Left colon (tissue), 2 donors: Measurements from ENCODE around the gene ZSCAN30. TPM values are rescaled to one million over a fixed set of nuclear protein-coding genes. Genes with fewer than 3 reads are reported as not detected.
"Not testable (repeated sequence)": the region's sequence is repeated elsewhere in the genome, so short reads cannot be mapped to it uniquely, and the experiment has no call there.

Experiments
- ATAC-seq: fragments of 200-7000 bp; cut with Tn5 transposase; one replicate; pipeline ENCODE4 v1.9.1; 2020; ENCODE audit warnings: mild to moderate bottlenecking, moderate library complexity
- DNase-seq, 2 donors: peaks; one replicate each; pipeline ENCODE4 v3.0.0-alpha.2; 2020
- intact Hi-C, 2 donors: fragments of 100-400 bp; cut with DNase I in 1 of 2; cut with micrococcal nuclease in 1 of 2; formaldehyde crosslinking; loops; one replicate each; pipeline versions ENCODE4 v1.11.2 to v1.14.0; 2022; cut with DNase I, micrococcal nuclease
- total RNA-seq, 2 donors: library from RNA; stranded (reverse); fragmentation: NEBNext Ultra II Directional; extraction: Animal tissue kit (Norgen Biotek cat#: 25700); gene quantifications; one replicate each; pipeline ENCODE4 v1.2.1, GENCODE V29; 2021
- donor health status: DM: no; HTN: no; CAD: no.
- donor health status: DM: yes; HTN: yes; CAD: no.

ZSCAN30 gene
- total RNA-seq, 2 donors from 2014 or later = 12.9 to 13.0 TPM

DNA sequence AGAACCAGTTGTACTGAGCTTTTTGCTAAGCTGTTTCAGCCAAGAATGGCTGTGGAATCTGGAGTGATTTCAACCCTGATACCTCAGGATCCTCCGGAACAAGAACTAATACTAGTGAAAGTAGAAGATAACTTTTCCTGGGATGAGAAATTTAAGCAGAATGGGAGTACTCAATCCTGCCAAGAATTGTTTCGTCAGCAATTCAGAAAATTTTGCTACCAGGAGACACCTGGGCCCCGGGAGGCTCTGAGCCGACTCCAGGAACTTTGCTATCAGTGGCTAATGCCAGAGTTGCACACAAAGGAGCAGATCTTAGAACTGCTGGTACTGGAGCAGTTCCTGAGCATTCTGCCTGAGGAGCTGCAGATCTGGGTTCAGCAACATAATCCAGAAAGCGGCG is 47.6 kb downstream of the ZSCAN30 start:
- ATAC-seq (no peak), DNase-seq (no peak)
- intact Hi-C loops = no loop called here

DNA sequence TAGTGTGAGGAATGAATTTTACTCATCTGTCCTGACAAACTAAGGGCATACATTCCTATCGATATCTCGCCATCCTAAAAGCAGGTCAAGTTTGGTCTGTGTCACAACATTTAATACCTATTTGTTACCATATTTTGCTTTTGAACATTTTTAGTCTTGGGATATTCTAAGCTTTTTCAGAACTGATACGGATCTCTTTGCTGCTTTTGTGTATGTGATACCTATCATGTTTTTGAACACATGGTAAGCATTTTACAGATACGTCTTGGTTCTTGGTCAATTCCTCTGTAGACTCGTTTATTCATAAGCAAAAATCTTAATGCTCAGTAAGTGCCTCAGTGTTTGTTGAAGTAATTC is 48.6 kb downstream of the ZSCAN30 start:
- peak; percentile 6 for ATAC-seq
- no peak for DNase-seq
- intact Hi-C loops = no loop called here

DNA sequence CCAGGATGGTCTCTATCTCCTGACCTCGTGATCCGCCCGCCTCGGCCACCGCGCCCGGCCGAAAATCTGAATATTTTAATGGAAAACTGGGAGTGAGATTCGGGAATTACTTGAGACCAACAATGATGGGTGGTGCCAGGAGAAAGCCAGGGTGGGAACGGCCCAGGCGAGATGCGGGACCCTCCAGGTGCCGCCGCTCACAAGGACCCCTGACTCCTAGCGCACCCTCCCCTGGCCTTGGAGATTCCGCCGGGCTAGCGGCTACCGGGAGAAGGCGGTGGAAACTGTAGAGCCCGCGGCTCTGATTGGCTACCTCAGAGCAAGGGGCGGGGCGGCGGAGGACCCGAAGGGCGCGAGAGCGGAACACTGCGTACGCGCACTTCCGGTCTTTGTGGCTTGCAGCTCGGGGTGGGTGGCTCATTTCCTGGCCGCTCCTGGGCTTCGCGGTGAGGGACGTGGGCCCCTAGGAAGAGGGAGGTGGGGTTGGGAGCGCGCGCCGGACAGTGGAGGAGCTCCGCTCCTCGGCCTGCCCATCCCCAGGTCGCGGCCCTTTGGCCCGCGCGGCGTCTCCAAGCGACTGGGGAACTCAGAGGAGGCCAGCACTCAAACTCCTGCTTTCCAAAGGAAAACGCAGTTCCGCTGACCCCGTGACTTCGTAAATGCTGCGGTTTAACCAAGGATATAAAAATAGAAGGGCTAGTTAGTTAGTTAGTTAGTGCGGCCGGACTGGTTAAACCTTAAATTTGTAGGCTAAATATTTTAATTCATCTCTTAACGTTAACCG is 49.2 kb downstream of the ZSCAN30 start, which contains the start of gene ZNF397:
TSS of gene ZNF397 (plus strand) at position 371 of the 784 bp plus-strand sequence. CDS start 1,437 bp downstream, outside the sequence.
- ATAC-seq (peak; percentile 99), DNase-seq (peak; percentile 98 to 99)
- intact Hi-C loops = no loop called here

DNA sequence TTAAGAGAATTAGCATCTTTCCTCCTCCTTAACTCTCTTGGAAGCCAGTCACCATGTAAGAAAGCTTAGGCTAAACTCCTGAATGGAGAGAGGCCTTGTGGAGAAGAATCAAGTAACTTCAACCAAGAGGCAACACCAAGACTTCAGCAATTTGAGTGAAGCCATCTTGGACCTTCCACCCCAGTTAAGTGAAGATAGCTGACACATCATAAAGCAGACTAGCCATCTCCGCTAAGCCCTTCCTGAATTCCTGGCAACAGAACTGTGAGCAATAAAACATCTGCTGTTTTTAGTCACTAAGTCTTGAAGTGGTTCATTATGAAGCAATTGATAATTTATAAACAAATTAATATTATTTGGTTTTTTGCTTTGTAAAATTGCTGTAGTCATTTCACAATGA is 50.7 kb downstream of the ZSCAN30 start:
- ATAC-seq = no peak
- intact Hi-C loops = no loop called here
- no peak for DNase-seq

DNA sequence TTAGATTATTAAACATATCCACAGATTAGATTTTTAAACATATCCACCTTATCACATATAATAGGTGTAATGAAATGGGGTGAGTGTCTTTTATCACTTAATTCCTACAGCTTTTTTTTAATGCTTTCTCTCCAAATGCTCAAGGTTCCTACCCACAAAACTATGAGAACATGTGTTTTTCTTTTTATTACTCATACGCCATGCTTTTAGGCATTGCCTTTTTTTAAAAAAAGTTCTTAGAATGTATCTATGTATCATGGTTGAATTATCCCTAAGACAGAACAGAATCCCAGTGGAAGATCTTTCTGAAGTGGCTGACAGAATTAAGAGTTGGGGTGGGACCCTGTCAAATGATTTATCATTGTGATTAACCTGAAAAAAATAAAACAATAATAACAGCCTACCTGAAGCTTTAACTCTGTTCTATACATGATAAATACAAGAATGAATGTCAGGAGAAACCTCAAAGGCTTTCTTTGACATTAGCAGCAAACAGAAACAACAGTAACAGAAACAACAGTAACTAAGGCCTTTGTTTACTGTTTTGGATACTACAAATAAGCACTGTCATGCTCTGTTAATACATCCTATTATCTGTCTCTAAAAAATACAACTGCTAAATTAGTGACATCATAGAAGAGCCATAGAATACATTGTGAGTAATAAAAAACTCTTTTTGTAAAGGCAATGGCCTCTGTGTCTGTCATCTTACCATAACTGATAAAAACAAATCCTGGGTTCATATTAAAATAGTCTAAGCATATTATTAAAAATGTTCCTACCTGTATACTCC is 53.3 kb downstream of the ZSCAN30 start:
- ATAC-seq (no peak), DNase-seq (no peak)
- intact Hi-C loops = no loop called here

DNA sequence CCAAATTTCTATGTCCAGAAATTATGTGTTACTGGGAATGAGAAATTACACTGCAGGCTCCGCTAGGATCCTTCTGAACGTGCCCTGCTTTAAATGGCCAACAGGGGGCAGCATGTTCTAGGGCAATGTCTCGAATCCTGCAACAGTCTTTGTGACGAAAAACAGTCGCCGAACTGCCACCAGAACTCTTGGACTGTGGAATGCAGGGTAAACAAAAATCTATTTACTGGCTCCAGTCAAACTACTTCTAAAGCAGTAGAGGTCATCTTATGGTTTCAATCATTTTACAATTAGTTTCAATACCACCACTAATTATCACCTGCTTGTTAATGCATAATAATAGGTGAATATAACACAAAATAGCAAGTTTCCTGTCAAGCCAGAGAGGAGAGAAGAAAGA is 59.0 kb downstream of the ZSCAN30 start:
- DNase-seq (peak; percentile 74 to 84), ATAC-seq (peak; percentile 98)
- intact Hi-C loops = loop anchor here in 1 of 2 donors (5.0 kb wide), 1 partner anchor 121 kb away; no protein-coding TSS in a partner anchor

DNA sequence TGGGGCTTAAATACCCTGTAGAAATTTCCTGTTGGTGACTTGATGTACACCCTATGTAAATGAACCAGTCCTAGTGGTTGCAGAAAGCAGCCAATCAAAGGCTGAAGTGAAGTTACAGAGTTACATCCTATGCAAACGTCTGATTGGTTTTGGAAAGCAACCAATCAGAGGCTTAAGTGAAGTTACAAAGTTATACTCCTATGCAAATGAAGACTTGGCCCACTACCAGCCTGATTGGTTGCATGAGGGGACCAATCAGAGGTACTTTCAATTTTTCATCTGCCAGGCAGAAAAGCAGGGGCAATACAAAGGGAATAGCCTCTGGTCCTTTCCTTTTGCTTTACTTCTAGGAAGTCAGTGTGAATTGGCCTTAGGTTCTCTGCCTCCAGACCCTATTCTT is 62.8 kb downstream of the ZSCAN30 start:
- no peak for ATAC-seq
- DNase-seq = no peak
- intact Hi-C loops = no loop called here

DNA sequence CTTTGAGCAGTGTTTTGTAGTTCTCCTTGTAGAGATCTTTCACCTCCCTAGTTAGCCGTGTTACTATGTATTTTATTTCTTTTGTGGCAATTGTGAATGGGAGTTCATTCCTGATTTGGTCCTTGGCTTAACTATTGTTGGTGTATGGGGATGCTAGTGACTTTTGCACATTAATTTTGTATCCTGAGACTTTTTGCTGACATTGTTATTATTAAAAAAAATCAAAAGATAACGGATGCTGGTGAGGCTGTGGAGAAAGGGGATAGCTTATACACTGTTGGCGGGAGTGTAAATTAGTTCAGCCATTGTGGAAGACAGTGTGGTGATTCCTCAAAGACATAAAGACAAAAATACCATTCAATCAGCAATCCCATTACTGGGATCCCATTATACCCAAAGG is 66.2 kb downstream of the ZSCAN30 start:
- ATAC-seq = no peak
- DNase-seq = no peak
- intact Hi-C loops = no loop called here

DNA sequence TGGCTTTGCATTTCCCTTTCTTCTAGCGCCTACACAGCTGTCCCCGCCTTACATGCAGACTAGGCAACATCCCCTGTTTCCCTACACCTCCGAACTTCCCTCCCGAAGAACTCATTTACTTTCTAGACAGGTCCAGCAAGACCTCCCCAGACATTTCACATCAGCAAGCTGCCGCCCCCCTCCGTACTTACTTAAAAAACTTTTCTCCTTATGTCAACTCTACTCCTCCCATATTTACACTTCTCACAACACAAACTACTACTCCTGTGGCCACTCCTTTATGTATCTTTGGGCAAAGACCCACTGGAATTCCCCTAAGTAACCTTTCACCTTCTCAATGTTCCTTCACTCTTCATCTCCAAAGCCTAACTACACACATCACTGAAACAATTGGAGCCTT is 69.6 kb downstream of the ZSCAN30 start:
- peak in 1 of 2 donors; percentile 33 for DNase-seq
- peak; percentile 89 for ATAC-seq
- intact Hi-C loops = no loop called here

DNA sequence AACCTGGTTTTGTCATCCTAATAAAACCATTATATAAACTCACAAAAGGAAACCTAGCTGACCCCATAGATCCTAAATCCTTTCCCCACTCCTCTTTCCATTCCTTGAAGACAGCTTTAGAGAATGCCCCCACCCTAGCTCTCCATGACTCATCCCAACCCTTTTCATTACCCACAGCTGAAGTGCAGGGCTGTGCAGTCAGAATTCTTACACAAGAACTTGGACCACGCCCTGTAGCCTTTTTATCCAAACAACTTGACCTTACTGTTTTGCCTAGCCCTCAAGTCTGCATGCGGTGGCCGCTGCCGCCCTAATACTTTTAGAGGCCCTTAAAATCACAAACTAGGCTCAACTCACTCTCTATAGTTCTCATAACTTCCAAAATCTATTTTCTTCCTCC is 70.7 kb downstream of the ZSCAN30 start:
- ATAC-seq, DNase-seq, intact Hi-C loops: not testable (repeated sequence)

DNA sequence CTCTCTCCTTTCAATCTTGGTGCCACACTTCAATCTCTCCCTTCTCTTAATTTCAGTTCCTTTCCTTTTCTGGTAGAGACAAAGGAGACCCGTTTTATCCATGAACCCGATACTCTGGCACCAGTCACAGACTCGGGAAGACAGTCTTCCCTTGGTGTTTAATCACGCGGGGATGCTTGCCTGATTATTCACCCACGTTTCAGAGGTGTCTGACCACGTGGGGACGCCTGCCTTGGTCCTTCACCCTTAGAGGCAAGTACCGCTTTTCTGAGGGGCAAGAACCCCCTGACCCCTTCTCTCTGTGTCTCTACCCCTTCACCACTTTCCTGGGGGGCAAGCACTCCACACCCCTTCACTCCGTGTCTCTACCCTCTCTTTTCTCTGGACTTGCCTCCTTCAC is 73.4 kb downstream of the ZSCAN30 start:
- DNase-seq, intact Hi-C loops, ATAC-seq: not testable (repeated sequence)

DNA sequence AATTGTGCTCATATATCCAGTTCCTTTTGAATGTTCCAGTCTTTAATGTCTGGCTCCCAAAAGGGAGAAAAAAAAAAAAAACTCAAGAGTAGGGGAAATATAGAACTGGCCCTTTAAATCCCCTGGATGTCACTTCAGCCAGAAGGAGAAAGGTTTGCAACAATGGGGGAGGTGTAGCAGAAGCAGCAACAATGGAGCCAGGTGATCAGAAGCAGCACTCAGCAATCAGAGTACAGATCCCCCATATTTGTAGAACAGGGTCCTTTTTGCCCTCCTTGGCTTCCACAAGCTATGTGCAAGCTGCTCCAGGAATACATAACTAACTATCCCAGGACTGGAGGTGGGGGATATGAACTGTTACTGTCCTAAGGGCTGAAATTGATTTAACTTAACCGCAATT is 75.0 kb downstream of the ZSCAN30 start:
- no peak for ATAC-seq
- DNase-seq = no peak
- intact Hi-C loops = no loop called here

DNA sequence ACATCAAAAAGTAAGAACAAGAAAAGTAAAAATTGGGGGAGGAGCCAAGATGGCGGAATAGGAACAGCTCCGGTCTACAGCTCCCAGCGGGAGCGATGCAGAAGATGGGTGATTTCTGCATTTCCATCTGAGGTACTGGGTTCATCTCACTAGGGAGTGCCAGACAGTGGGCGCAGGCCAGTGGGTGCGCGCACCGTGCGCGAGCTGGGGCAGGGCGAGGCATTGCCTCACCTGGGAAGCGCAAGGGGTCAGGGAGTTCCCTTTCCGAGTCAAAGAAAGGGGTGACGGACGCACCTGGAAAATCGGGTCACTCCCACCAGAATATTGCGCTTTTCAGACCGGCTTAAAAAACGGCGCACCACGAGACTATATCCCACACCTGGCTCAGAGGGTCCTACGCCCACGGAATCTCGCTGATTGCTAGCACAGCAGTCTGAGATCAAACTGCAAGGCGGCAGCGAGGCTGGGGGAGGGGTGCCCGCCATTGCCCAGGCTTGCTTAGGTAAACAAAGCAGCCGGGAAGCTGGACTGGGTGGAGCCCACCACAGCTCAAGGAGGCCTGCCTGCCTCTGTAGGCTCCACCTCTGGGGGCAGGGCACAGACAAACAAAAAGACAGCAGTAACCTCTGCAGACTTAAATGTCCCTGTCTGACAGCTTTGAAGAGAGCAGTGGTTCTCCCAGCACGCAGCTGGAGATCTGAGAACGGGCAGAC is 84.1 kb downstream of the ZSCAN30 start:
- ATAC-seq, intact Hi-C loops, DNase-seq: not testable (repeated sequence)

DNA sequence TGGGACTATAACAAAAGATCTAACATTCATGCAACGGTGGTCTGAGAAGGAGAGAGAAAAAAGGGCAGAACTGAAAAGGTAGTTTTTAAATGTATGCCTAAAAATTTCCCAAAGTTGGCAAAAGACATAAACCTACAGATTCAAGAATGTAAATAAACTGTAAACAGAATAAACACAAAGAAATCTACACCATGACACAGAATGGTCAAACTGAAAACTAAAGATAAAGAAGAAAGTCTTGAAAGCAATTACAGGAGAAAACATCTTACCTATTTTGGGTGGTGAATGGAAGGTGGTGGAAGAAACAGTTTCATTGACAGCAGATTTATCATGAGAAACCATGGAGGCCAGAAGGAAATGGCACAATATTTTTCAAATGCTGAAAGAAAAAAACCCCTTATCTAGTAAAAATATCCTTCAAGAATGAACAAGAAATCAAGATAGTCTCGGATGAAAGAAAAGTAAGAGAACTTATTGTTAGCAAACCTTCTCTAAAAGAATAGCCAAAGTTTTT is 84.8 kb downstream of the ZSCAN30 start:
- intact Hi-C loops = no loop called here
- no peak for ATAC-seq
- no peak for DNase-seq

DNA sequence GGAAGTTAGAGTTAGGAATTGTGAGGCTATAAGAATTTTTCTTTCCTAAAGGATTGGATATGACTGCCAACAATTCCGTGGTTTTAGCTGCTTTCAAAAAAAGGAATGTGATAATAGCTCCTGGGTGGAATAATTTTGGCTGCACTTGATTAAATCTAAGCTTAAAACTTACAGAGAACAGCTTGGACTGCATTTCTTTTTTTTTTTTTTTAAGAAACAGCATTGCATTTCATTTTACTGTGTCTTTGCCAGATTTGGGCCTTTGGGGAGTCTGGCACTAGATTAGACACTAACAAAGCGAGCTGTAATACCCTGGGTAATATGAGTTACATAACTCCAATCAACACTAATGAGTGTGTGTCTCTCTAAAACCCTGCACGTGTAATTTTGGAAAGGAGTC is 87.0 kb downstream of the ZSCAN30 start:
- DNase-seq (no peak), ATAC-seq (no peak)
- intact Hi-C loops = no loop called here

DNA sequence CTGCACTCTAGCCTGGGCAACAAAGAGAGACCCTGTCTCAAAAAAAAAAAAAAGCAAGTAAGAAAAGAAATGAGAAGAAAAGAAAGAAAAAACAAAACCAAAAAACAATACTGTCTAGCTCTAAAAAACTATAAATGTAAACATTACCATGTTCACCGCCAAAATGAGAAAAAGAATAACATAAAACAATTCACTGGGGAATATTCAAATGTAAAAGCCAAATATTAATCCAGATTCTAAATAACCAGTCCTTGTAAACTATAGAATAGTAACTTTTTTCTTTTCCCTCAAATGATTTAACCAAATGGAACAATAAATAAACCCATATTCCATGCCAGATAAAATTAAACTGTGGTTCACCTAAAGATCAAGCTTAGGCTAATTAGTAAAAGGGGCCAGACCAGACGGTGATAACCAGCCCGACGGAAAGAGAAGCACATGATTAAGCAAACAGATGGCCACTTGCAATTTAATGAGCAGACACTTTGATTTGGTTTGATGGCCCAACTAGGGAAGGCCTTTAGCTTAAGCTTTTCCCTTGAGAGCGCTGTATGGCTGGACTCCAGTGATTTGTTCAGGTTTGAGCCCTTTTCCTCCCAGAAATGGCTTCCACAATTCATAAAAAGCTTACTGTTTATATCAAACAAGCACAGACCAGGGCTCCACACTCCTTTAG is 88.6 kb downstream of the ZSCAN30 start:
- intact Hi-C loops = no loop called here
- ATAC-seq = no peak
- DNase-seq = no peak
